GM04504 (cell line): ENCODE data around the gene DNASE1L1.

Experiments
- DNase-seq: peaks from one replicate; pipeline ENCODE4 v3.0.0-alpha.2; 2012; ENCODE audit warnings: low read depth

The DNASE1L1 gene, protein sequence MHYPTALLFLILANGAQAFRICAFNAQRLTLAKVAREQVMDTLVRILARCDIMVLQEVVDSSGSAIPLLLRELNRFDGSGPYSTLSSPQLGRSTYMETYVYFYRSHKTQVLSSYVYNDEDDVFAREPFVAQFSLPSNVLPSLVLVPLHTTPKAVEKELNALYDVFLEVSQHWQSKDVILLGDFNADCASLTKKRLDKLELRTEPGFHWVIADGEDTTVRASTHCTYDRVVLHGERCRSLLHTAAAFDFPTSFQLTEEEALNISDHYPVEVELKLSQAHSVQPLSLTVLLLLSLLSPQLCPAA

DNA sequence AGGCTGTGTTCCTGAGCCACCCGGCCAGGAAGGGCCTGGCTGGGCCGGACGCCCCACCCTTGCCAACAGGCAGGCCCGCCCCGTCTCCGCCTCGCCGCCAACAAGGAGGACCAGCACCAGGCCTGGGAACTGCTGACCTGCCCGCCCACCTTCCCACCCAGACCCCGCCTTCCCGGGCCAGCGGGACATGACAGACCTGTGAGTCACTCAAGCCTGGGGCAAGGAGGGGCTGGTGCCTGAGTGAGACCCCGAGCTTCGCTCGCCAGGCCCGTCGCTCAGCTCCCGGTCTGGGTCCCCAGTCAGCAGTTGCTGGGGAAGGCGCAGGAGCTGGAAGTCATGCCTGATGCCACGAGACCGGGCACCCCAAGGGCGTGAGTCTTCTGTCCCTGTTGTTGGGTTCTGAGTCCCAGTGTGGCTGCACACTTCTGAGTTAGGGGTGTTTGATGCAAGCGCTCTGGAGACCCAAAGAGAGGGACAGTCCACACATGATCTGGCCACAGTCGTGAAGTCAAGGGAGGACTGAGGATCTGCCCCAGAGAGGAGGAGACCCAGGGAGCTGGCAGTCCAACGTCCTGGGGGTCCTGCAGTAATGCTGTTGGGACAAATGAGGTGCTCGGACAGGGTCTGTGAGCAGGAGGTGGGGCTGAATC is at the start of gene DNASE1L1:
TSS of gene DNASE1L1 (minus strand) at position 33 of the 650 bp plus-strand sequence. CDS start 3,686 bp downstream, outside the sequence.
- DNase-seq, result peak; percentile 68

DNA sequence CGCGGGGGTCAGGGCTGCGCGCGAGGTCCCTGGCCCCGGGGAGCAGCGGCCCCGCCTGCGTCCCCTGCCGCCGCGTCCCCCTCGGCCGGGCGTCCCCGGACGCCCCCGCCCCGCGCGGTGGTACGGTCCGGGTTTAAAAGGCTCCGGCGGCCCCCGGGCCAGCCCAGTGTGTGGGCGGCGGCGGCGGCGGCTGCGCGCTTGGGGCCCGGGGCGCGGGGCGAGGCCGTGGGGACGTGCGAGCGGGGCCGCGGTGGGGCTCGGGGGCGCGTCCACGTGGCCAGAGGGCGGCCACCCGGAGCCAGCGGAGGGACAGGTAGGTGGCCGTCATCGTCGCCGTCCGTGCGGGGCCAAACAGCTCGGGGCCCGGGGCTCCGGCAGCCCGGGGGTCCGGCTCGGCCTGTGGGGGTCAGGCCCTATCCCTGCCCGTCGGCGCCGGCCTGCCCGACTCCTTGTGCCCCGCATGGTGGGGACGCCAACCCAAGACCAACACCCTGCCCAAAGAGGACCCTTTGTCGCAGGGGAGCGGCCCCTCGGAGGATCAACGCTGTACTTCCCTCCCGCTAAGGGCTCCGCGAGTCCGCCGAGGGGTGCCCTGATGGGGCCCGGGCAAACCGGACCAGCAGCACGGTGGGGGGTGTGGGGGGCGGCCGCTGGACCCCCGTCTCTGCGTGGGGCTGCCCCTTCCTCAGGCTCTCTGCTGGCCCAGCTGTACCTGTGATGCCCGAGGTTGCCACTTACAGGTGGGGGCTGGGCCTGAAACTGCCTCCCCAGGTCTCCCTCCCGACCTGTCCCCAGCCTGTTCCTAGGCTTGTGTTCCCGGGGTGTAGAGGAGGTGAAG is 49.3 kb upstream of the DNASE1L1 start, which contains the start of gene PLXNA3:
TSS of gene PLXNA3 (plus strand) at position 166 of the 838 bp plus-strand sequence. CDS start 1,903 bp downstream, outside the sequence.
- DNase-seq, result no peak

DNA sequence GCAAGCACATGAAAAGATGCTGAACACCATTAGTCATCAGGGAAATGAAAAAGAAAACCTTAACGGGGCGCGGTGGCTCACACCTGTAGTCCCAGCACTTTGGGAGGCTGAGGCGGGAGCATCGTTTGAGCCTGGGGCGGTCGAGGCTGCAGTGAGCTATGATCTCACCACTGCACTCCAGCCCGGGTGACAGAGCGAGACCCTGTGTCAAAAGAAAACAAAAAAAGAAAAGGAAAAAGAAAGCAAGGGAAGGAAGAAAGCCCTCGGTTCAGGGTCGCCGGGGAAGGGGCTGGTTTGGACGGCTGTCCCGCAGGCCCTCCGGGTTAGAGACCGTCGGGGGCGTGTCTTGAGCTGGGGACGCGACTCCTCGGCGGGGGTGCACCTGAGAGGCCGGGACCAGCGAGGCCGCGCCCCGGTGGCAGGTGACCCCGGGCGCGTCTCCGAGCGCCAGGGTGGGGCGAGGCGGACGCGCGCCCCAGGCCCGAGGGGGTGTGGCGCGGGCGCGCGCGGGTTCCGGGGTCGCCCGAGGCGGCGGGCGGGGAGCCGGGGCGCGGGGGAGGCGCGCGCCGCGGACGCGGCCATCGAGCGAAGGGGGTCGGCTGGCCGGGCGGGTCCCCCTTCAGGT is 48.5 kb upstream of the DNASE1L1 start:
- DNase-seq, result no peak

DNA sequence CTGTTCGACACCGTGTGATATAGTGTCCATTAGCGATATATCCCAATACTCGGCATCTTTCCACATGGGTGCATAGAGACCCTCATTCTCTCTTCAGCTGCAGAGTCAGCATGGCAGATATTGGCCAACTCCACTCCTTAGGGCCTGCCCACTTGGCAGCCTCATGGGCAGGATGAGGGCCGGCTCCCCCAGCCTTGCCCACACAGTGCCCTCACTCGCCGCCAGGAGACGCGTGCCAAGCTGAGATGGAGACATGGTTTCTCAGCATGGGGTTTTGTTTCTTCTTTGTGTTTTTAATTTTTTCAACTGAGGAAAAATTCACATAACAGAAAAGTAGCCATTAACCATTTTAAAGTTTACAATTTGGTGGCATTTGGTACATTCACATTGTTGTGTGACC is 43.8 kb upstream of the DNASE1L1 start:
- no peak for DNase-seq

DNA sequence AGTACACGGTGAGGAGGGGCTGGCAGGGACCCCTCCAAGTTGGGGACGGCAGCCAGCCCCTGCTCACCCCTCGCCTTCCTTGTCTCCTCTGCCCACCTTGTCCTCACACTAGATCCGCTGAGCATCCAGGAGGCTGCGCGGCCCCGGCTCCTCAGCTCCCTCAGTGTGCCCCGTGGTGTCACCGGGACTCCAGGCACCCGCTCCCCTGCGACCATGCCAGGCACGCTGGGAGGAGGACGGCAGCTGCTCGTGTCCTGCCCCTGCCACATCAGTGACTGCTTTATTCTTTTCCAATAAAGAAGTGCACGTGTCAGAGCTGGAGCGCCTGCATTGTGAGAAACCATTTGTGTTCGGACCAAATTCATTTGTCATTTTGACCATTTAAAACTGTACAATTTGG is 41.3 kb upstream of the DNASE1L1 start:
- DNase-seq, result no peak

DNA sequence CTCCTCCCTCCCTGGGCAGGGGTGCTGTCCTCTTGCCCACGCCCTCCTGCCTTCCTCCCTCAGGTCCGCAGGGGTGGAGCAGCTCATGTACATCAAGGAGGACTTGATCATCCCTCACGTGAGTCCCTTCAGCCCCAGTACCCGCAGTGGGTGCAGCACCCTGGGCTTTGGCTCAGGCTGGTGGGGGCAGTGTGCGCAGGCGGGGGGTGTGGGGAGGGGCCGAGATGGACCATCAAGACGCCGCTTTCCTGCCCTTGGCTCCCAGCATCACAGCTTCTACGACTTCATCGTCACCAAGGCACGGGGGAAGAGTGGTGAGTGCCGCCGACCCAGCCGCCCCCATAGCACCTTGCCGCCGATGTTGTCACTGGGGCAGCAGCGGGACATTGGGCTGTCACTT is 40.6 kb upstream of the DNASE1L1 start:
- no peak for DNase-seq

DNA sequence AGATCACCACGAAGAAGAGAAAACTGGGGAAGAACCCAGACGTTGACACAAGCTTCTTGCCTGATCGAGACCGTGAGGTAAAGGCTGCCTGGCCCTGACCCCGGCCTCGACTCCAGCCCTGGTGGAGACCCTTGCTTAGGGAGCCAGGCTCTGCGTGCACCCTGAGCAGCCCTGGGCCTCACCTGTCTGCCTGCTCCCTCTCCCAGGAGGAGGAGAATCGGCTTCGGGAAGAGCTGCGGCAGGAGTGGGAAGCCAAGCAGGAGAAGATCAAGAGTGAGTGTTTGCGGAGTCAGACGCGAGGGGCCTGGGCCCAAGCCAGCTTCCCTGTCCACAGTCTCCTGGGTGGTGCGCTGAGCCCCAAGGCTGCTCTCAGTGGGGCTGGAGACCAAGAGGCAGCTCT is 39.4 kb upstream of the DNASE1L1 start:
- no peak for DNase-seq

DNA sequence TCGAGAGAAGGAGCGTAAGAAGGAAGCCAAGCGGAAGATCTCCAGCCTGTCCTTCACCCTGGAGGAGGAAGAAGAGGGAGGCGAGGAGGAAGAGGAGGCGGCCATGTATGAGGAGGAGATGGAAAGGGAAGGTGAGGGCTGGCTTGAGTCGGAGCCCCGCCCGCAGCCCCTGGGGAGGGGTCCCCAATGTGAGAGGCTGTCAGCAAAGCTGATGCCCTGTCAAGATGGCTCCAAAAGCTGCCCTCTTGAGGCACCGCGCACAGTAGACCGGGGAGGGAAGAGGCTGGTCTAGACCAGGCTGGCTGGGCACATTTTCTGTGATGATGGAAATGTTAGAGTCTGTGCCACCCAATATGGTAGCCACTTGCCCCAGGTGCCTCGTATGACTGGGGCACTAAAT is 37.4 kb upstream of the DNASE1L1 start:
- no peak for DNase-seq

DNA sequence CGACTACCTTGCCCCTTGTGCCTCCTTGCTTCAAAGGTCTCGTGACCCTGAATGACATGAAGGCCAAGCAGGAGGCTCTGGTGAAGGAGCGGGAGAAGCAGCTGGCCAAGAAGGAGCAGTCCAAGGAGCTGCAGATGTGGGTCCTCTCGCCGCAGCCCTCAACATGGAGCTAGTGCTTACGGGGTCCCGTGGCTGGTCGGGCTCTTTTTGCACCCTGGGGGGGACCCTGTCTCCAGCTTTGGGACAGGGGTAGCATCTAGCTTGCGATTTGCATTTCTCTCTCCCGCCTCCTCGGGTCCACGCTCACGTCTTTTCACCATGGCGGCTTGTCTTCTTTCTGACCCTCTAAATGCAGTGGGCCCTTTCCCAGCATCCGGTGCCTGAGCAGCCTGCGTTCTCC is 36.7 kb upstream of the DNASE1L1 start:
- no peak for DNase-seq

DNA sequence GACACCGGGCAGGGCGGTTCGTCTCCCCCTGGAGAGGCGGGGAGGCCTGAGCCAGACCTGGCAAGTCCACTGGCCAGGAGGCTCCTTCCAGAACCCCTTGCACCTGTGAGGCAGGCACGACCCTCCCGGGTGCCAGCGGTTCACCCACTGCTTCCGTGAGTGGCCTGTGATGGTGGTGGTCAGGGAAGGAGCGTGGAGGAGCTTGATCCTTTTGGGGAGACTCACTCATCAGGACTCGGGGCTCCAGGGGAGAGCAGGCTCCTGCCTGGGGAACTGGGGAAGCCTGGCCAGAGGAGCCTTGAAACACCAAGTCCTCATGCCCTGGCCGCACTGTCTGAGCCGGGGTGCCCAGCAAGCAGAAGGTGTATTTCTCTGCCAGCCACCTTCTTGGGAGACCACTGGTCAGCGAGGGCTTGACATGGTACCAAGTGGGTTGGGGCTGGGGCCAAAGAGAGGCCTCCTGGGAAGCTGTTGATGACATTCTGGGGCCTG is 35.7 kb upstream of the DNASE1L1 start:
- no peak for DNase-seq

DNA sequence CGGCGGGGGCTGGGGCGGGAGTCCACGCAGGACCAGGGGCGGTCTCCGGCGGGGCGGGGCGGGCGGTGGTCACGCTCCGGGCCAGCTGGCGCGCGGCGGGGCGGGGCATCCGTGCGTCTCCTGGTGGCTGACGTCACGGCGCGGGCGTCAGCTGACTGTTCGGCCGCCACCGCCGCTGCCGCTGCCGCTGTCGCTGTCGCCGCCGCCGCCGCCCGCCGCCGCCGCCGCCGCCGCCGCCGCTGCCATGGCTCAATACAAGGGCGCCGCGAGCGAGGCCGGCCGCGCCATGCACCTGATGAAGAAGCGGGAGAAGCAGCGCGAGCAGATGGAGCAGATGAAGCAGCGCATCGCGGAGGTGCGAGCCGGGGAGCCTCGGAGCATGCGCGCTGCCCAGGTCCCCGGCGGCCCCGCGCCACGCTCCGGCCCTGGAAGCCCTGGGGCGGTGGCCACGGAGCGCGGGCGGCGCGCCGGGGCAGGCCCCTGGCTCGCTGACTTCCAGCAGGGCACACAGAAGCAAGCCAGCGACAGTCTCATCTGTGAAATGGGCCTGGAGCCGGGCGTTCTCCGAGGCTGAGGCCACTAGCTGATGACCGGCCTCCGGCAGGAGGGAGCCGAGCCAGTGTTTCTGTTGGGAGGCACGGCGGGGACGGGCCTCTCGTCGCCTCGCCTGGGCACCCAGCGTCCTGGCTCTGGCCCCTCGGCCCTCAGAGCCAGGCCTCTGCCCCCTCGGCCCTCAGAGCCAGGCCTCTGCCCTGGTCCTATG is 35.1 kb upstream of the DNASE1L1 start, which contains the start of gene FAM50A:
TSS of gene FAM50A (plus strand) at position 150 of the 763 bp plus-strand sequence. CDS start at position 245, 95 bp downstream.
- no peak for DNase-seq

DNA sequence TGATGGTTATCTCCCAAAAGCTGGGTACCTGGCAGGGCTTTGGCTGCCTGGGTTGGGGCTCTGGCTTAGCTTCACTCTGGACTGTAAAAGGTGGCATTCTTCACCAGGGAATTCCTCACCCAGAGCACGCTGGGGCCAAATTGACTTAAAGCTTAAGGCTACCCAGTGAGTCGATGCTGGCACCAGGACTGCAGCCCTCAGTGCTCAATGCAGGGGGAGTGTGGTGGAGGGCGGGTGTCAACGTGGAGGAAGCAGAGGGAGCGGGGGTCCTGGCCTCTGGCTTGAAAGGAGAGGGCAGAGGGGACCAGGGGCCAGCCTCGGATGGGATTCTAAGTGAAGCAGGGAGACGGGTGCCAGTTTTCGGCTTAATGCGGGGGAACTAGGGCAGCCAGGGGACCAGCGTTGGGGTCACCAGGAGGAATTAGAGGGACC is 34.4 kb upstream of the DNASE1L1 start:
- no peak for DNase-seq

DNA sequence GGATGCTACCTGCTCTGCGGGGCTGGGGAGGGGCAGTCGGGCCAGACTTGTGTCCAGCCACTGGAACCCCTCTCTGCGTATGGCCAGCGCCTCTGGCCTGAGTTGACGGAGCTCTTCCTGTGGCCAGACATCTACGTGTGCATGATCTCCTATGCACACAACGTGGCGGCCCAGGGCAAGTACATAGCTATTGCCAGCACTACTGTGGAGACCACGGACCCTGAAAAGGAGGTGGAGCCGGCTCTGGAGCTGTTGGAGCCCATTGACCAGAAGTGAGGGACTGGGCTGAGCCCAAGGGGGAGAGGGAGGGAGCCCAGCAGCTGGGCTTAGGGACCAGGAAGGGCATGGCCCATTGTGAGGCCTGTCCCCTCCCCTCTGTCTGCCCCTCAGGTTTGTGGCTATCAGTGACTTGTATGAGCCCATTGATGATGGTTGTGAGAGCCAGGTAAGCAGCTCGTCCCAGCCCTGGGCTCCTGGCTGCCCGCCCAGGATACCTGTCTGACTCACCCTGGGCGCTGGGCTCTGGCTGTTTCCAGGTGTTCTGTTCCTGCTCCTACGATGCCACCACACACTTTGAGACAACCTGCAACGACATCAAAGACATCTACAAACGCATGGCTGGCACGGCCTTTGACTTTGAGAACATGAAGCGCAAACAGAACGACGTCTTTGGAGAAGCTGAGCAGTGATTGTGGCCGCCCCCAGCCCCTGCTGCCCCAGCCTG is 33.1 kb upstream of the DNASE1L1 start:
- no peak for DNase-seq

DNA sequence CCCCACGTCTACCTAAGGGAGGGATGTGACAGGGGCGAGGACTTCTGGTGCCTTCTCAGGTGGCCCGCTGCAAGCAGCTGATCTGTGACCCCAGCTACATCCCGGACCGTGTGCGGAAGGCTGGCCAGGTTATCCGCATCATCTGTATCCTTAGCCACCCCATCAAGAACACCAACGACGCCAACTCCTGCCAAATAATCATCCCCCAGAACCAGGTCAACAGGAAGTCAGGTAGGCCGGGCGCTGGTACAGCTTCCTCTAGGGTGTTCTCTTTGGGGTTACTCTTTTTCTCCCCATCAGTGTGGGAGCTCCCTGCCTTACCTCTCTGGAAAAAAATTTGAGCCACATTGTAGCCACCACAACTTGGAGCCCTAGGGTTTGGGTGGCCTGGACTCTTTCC is 32.5 kb upstream of the DNASE1L1 start:
- DNase-seq, result no peak

DNA sequence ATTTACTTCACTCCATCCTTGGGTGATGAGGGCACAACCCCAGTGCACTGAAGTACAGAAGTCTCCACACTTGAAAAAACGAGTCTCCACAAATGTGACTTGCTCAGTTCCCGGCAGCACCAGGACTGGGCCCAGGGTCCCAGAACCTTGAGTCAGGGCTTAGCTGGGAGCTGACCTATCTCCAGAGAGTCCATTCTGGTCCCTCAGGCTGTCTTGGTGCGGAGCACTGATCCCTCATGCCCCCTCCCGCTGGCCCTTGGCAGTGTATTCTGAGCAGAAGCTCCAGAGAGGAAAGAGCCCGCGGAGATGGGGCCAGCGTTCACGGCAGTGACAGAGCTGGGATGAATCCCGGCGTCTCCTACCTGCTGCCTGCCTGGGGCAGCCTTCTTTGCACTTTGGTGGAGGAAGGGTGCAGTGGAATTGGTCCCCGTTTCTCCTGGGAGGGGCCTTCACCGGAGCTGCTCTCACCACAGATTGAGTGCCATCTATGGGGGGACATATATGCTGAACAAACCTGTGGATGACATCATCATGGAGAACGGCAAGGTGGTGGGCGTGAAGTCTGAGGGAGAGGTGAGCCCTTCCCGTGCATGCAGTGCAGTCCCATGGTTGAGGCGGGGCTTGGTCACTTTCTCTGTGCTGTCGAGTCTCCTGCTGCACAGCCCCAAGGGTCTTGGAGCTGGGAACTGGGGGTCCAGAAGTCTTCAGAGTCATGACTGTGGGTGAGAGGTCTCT is 31.7 kb upstream of the DNASE1L1 start:
- DNase-seq, result no peak

DNA sequence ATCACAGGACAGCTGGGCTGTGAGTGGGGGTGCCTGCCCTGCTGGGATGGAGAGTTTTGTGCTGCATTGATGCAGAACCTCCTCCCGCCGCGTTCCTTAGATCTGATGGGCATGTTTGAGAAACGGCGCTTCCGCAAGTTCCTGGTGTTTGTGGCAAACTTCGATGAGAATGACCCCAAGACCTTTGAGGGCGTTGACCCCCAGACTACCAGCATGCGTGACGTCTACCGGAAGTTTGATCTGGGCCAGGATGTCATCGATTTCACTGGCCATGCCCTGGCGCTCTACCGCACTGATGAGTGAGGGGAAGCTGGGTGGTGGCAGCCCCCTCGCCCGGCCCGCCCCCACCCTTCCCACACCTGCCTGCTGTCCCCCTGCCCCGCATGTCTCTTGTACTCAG is 30.8 kb upstream of the DNASE1L1 start:
- DNase-seq, result no peak

DNA sequence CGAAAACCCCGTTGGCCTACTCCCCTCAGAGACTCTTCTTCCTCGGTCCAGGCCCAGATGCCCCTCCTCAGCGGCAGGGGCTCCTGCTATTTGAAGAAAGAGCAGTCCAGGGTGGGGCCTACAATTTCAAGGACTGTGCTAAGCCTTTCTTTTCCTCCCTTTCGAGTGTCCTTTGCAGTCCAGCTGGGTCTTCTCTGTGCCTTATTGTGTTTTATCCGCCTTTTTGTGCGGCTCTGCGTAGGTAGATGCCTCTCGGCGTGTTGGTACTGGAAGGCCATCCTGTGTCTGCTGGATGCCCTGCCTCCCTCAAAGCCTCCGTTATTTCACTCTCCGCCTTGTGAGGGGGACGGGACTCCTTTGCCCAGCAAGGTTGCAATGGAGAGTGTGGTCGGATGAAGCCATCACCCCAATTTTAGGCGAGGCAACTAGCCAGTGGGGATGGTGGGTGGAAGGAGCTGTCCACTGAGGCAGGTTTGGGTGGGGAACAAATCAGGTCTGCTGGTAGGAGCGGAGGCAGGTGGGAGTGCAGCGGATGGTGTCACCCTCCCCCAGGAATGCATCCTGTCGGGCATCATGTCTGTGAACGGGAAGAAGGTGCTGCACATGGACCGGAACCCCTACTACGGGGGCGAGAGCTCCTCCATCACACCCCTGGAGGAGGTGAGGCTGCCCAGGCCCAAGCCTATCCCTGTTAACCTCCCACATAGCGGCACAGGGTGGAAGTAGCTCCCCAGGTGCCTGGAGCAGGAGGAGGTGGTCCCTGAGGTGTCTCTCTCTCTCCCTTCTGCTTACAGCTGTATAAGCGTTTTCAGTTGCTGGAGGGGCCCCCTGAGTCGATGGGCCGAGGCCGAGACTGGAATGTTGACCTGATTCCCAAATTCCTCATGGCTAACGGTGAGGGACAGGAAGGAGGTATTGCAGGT is 29.2 kb upstream of the DNASE1L1 start:
- no peak for DNase-seq

DNA sequence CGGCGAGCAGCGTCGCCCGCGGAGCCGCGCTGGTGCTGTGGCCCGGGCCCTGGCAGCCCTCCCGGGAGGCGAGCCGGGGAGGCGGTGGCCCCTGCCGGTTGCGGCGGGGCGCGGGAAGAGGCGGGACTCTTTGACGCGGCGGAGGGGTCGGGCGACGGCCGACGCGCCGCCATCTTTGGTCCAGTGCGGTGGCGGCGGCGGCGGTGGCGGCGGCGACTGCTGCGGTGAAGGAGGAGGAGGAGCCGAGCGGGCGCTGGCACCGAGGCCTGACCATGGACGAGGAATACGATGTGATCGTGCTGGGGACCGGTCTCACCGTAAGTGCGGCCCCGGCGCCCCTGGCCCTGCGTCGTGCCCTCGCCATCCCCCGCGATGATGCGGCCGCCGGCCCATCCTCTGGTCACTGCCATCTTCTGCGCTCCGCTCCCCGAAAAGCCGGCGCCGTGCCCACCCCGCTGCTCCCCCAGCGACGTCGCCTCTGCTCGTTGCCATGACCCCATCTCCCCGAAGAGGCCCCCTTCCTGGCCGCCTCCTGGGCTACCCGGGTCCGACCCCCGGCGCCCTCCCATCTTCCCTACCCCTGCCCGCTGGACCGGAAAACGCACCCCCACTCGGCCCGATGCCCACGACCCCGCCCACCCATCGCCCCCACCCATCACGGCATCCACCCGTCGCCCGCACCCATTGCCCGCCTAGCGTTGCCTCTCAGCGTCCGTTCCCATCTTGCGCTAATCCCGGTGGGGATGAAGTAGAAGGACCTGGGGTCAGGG is 28.1 kb upstream of the DNASE1L1 start, which contains the start of gene GDI1:
TSS of gene GDI1 (plus strand) at position 172 of the 770 bp plus-strand sequence. CDS start at position 273, 101 bp downstream.
- DNase-seq, result no peak
